Skeletal muscle cell (primary cell): ENCODE data around the gene ALDH1L2.
A peak's percentile ranks its signal among the peaks of the same experiment; 100 is the strongest.

ENCODE experiments used
- DNase-seq: peaks from one replicate; pipeline ENCODE4 v3.0.0-alpha.2; 2010; ENCODE audit warnings: low read depth
- H3K4me3 ChIP-seq: 2 replicates; pipeline ENCODE4 v1.5.1; 2011; ENCODE audit warnings: low read depth, mild to moderate bottlenecking, control low read depth, low read length, moderate library complexity

The ALDH1L2 gene

GRCh38 chr12:105041186-105041585 is 43.1 kb downstream of the ALDH1L2 start:
- H3K4me3 ChIP-seq = no peak overlapping the region
- DNase-seq = no peak

GRCh38 chr12:105040476-105040875 is 43.8 kb downstream of the ALDH1L2 start:
- DNase-seq = no peak
- no peak overlapping the region for H3K4me3 ChIP-seq

- H3K4me3 ChIP-seq = no peak overlapping the region
- DNase-seq = no peak
Measured at GRCh38 chr12:105036937-105037649, 47.2 kb downstream of the ALDH1L2 start.

- no peak for DNase-seq
- no peak overlapping the region for H3K4me3 ChIP-seq
Measured at GRCh38 chr12:105033851-105034250, 50.4 kb downstream of the ALDH1L2 start.

- no peak for DNase-seq
- H3K4me3 ChIP-seq = no peak overlapping the region
Measured at GRCh38 chr12:105032703-105033357, 51.4 kb downstream of the ALDH1L2 start.

GRCh38 chr12:105030820-105031807 is 53.1 kb downstream of the ALDH1L2 start:
- H3K4me3 ChIP-seq = no peak overlapping the region
- no peak for DNase-seq

GRCh38 chr12:105026411-105026810 is 57.8 kb downstream of the ALDH1L2 start:
- no peak for DNase-seq
- no peak overlapping the region for H3K4me3 ChIP-seq

GRCh38 chr12:105025890-105026289 is 58.4 kb downstream of the ALDH1L2 start:
- DNase-seq = peak; percentile 45
- no peak overlapping the region for H3K4me3 ChIP-seq

GRCh38 chr12:105024928-105025327 is 59.3 kb downstream of the ALDH1L2 start:
- no peak overlapping the region for H3K4me3 ChIP-seq
- DNase-seq = no peak

GRCh38 chr12:105020241-105020962 is 63.9 kb downstream of the ALDH1L2 start:
- DNase-seq = no peak

GRCh38 chr12:105018776-105019175 is 65.5 kb downstream of the ALDH1L2 start:
- H3K4me3 ChIP-seq = no peak overlapping the region
- no peak for DNase-seq

More at GRCh38 chr12:105020241-105020962, 63.9 kb downstream of the ALDH1L2 start:
- no peak overlapping the region for H3K4me3 ChIP-seq

GRCh38 chr12:105018012-105018411 is 66.2 kb downstream of the ALDH1L2 start:
- no peak for DNase-seq
- no peak overlapping the region for H3K4me3 ChIP-seq

GRCh38 chr12:105015543-105015942 is 68.7 kb downstream of the ALDH1L2 start:
- no peak overlapping the region for H3K4me3 ChIP-seq
- no peak for DNase-seq

- DNase-seq = no peak
- no peak overlapping the region for H3K4me3 ChIP-seq
Measured at GRCh38 chr12:105014603-105015002, 69.7 kb downstream of the ALDH1L2 start.

- DNase-seq = no peak
- no peak overlapping the region for H3K4me3 ChIP-seq
Measured at GRCh38 chr12:105013892-105014291, 70.4 kb downstream of the ALDH1L2 start.

- no peak overlapping the region for H3K4me3 ChIP-seq
- DNase-seq = no peak
Measured at GRCh38 chr12:105001476-105001875, 82.8 kb downstream of the ALDH1L2 start.

GRCh38 chr12:104999347-104999685 is 84.9 kb downstream of the ALDH1L2 start:
- no peak overlapping the region for H3K4me3 ChIP-seq
- DNase-seq = no peak

GRCh38 chr12:104998423-104999346 is 85.6 kb downstream of the ALDH1L2 start:
- no peak overlapping the region for H3K4me3 ChIP-seq
- DNase-seq = no peak
